ENCODE measurements around the gene AFAP1L1. TPM values are rescaled to one million over a fixed set of nuclear protein-coding genes. Genes with fewer than 3 reads are reported as not detected.

The AFAP1L1 gene
- total and polyA plus RNA-seq, 7 experiments from 2014 or later, result 0.08 to 1.1 (median 0.49) TPM; not detected in 2

- POLR2A ChIA-PET, result interaction anchor here (0.6 to 2.6 kb wide), 7 partner anchors 12 to 1941 kb away, joined by 3 to 7 read pairs (median 4); partner anchors contain the start of gene PCYOX1L
- ATAC-seq, result no peak
- H3K27ac Mint-ChIP-seq, result peak overlapping the region in 8 of 9 donors; percentile 60 to 95 (median 87)
Observed at GRCh38 chr5:149297340-149298025, 25.8 kb downstream of the AFAP1L1 start.

GRCh38 chr5:149298163-149298562 is 26.5 kb downstream of the AFAP1L1 start:
- Mint-ChIP-seq H3K4me1 (peaks cover 4 to 69% (median 57%) of the 10 kb centered on the region in 7 donors), H3K27me3 (peaks cover 0 to 11% (median 0%) of the 10 kb centered on the region in 5 donors), H3K9me3 (no peaks in the 10 kb centered on the region), H3K4me3 (peak overlapping the region in 9 of 10 donors; percentile 15 to 84 (median 71)), H3K27ac (peak overlapping the region in 8 of 9 donors; percentile 60 to 95 (median 87)), H3K36me3 (no peaks in the 10 kb centered on the region)
- H3K27ac ChIP-seq (ENCODE audit: low read depth, low read length), result peak overlapping the region; percentile 49
- H3K4me3 ChIP-seq (ENCODE audit: low read length), result no peak overlapping the region
- H3K27me3 ChIP-seq (ENCODE audit: control insufficient read depth in 2 of 2, insufficient read depth in 2 of 2, low read length in 2 of 2), result no peaks in the 10 kb centered on the region
- H3K9me3 ChIP-seq (ENCODE audit: control insufficient read depth in 2 of 3, low read length in 3 of 3), result no peaks in the 10 kb centered on the region
- H3K36me3 ChIP-seq (ENCODE audit: control insufficient read depth in 2 of 3, insufficient read depth in 3 of 3, low read length in 3 of 3), result no peaks in the 10 kb centered on the region
- H3K4me1 ChIP-seq (ENCODE audit: control insufficient read depth in 2 of 2, insufficient read depth in 2 of 2, low read length in 2 of 2), result peaks cover 0 to 56% of the 10 kb centered on the region in 2 donors
- intact Hi-C loops (cut with micrococcal nuclease), result loop anchor here in 1 of 2 donors (1.0 to 2.0 kb wide), 2 partner anchors 26 to 47 kb away; partner anchors contain the start of gene GRPEL2
- peak in 6 of 9 donors; percentile 45 to 70 (median 54) for DNase-seq
- ChIA-PET CTCF (interaction anchor here (1.0 to 2.0 kb wide), 4 partner anchors 34 to 264 kb away, joined by 3 to 10 read pairs (median 7); no protein-coding TSS in a partner anchor), POLR2A (interaction anchor here (0.7 to 2.6 kb wide), 7 partner anchors 10 to 70 kb away, joined by 3 to 7 read pairs (median 4); partner anchors contain the start of gene PCYOX1L)
- ATAC-seq, result peak; percentile 64

More at GRCh38 chr5:149297340-149298025, 25.8 kb downstream of the AFAP1L1 start:
- H3K4me1 ChIP-seq (ENCODE audit: control insufficient read depth in 2 of 2, insufficient read depth in 2 of 2, low read length in 2 of 2), result peaks cover 0 to 56% of the 10 kb centered on the region in 2 donors
- no peaks in the 10 kb centered on the region for H3K36me3 ChIP-seq (ENCODE audit: control insufficient read depth in 2 of 3, insufficient read depth in 3 of 3, low read length in 3 of 3)
- Mint-ChIP-seq H3K4me1 (peaks cover 4 to 72% (median 57%) of the 10 kb centered on the region in 7 donors), H3K27me3 (peaks cover 0 to 11% (median 0%) of the 10 kb centered on the region in 5 donors), H3K9me3 (no peaks in the 10 kb centered on the region), H3K4me3 (peak overlapping the region in 8 of 10 donors; percentile 25 to 84 (median 74)), H3K36me3 (no peaks in the 10 kb centered on the region)
- H3K4me3 ChIP-seq (ENCODE audit: low read length), result no peak overlapping the region
- H3K9me3 ChIP-seq (ENCODE audit: control insufficient read depth in 2 of 3, low read length in 3 of 3), result no peaks in the 10 kb centered on the region
- H3K27ac ChIP-seq (ENCODE audit: low read depth, low read length), result peak overlapping the region; percentile 49
- CTCF ChIA-PET, result interaction anchor here (1.0 to 2.0 kb wide), 4 partner anchors 33 to 265 kb away, joined by 3 to 10 read pairs (median 7); no protein-coding TSS in a partner anchor
- intact Hi-C loops (cut with micrococcal nuclease), result loop anchor here in 1 of 2 donors (1.0 to 2.0 kb wide), 2 partner anchors 25 to 47 kb away; partner anchors contain the start of gene GRPEL2
- H3K27me3 ChIP-seq (ENCODE audit: control insufficient read depth in 2 of 2, insufficient read depth in 2 of 2, low read length in 2 of 2), result no peaks in the 10 kb centered on the region
- DNase-seq, result no peak

- Histone ChIP-seq H3K27ac (ENCODE audit: low read depth, low read length) (no peak overlapping the region), H3K4me1 (ENCODE audit: control insufficient read depth in 2 of 2, insufficient read depth in 2 of 2, low read length in 2 of 2) (peaks cover 0 to 56% of the 10 kb centered on the region in 2 donors), H3K36me3 (ENCODE audit: control insufficient read depth in 2 of 3, insufficient read depth in 3 of 3, low read length in 3 of 3) (no peaks in the 10 kb centered on the region), H3K4me3 (ENCODE audit: low read length) (no peak overlapping the region), H3K27me3 (ENCODE audit: control insufficient read depth in 2 of 2, insufficient read depth in 2 of 2, low read length in 2 of 2) (no peaks in the 10 kb centered on the region), H3K9me3 (ENCODE audit: control insufficient read depth in 2 of 3, low read length in 3 of 3) (no peaks in the 10 kb centered on the region)
- peaks cover 4 to 67% (median 57%) of the 10 kb centered on the region in 7 donors for H3K4me1 Mint-ChIP-seq
- H3K36me3 Mint-ChIP-seq, result no peaks in the 10 kb centered on the region
- peaks cover 0 to 11% (median 0%) of the 10 kb centered on the region in 5 donors for H3K27me3 Mint-ChIP-seq
- no peaks in the 10 kb centered on the region for H3K9me3 Mint-ChIP-seq
- CTCF ChIA-PET, result interaction anchor here (0.9 to 2.0 kb wide), 6 partner anchors 10 to 184 kb away, joined by 4 to 10 read pairs (median 6); no protein-coding TSS in a partner anchor
- DNase-seq (no peak), ATAC-seq (no peak)
- peak overlapping the region in 9 of 10 donors; percentile 23 to 84 (median 71) for H3K4me3 Mint-ChIP-seq
- peak overlapping the region in 8 of 9 donors; percentile 60 to 95 (median 84) for H3K27ac Mint-ChIP-seq
- intact Hi-C loops (cut with micrococcal nuclease), result loop anchor here in 1 of 2 donors (1.0 to 2.0 kb wide), 2 partner anchors 27 to 46 kb away; partner anchors contain the start of gene GRPEL2
- POLR2A ChIA-PET, result interaction anchor here (1.0 to 2.6 kb wide), 6 partner anchors 10 to 69 kb away, joined by 3 to 7 read pairs (median 4); partner anchors contain the start of gene PCYOX1L
Observed at GRCh38 chr5:149298842-149299404, 27.3 kb downstream of the AFAP1L1 start.

GRCh38 chr5:149299451-149300054 is 27.9 kb downstream of the AFAP1L1 start:
- H3K9me3 ChIP-seq (ENCODE audit: control insufficient read depth in 2 of 3, low read length in 3 of 3), result no peaks in the 10 kb centered on the region
- POLR2A ChIA-PET, result interaction anchor here (1.9 to 2.6 kb wide), 2 partner anchors 59 to 68 kb away, joined by 6 to 7 read pairs; partner anchors contain the start of gene PCYOX1L
- DNase-seq, result no peak
- no peaks in the 10 kb centered on the region for H3K27me3 ChIP-seq (ENCODE audit: control insufficient read depth in 2 of 2, insufficient read depth in 2 of 2, low read length in 2 of 2)
- no peak overlapping the region for H3K27ac ChIP-seq (ENCODE audit: low read depth, low read length)
- Mint-ChIP-seq H3K27me3 (peaks cover 0 to 12% (median 0%) of the 10 kb centered on the region in 5 donors), H3K4me1 (peaks cover 4 to 60% (median 53%) of the 10 kb centered on the region in 7 donors), H3K36me3 (no peaks in the 10 kb centered on the region), H3K27ac (peak overlapping the region in 8 of 9 donors; percentile 29 to 95 (median 84)), H3K4me3 (peak overlapping the region in 7 of 10 donors; percentile 38 to 82 (median 68)), H3K9me3 (no peaks in the 10 kb centered on the region)
- peak; percentile 14 for ATAC-seq
- H3K36me3 ChIP-seq (ENCODE audit: control insufficient read depth in 2 of 3, insufficient read depth in 3 of 3, low read length in 3 of 3), result no peaks in the 10 kb centered on the region
- H3K4me1 ChIP-seq (ENCODE audit: control insufficient read depth in 2 of 2, insufficient read depth in 2 of 2, low read length in 2 of 2), result peaks cover 0 to 53% of the 10 kb centered on the region in 2 donors
- CTCF ChIA-PET, result interaction anchor here (0.9 to 2.0 kb wide), 5 partner anchors 9 to 185 kb away, joined by 4 to 10 read pairs (median 5); no protein-coding TSS in a partner anchor
- intact Hi-C loops (cut with micrococcal nuclease), result loop anchor here in 1 of 2 donors (2.0 kb wide), 1 partner anchor 45 kb away; the partner anchor contains the start of gene GRPEL2
- H3K4me3 ChIP-seq (ENCODE audit: low read length), result no peak overlapping the region

- POLR2A ChIA-PET, result no interaction called here
- peak overlapping the region in 1 of 10 donors; percentile 39 for H3K4me3 Mint-ChIP-seq
- DNase-seq, result no peak
Observed at GRCh38 chr5:149300441-149300840, 28.8 kb downstream of the AFAP1L1 start.

More at GRCh38 chr5:149300441-149300840, 28.8 kb downstream of the AFAP1L1 start:
- peaks cover 0 to 7% (median 0%) of the 10 kb centered on the region in 5 donors for H3K27me3 Mint-ChIP-seq
- H3K27ac Mint-ChIP-seq, result peak overlapping the region in 1 of 9 donors; percentile 43
- ATAC-seq, result no peak
- no peaks in the 10 kb centered on the region for H3K36me3 ChIP-seq (ENCODE audit: control insufficient read depth in 2 of 3, insufficient read depth in 3 of 3, low read length in 3 of 3)
- H3K4me1 ChIP-seq (ENCODE audit: control insufficient read depth in 2 of 2, insufficient read depth in 2 of 2, low read length in 2 of 2), result peaks cover 0 to 44% of the 10 kb centered on the region in 2 donors
- no peaks in the 10 kb centered on the region for H3K36me3 Mint-ChIP-seq
- H3K4me3 ChIP-seq (ENCODE audit: low read length), result no peak overlapping the region
- H3K9me3 ChIP-seq (ENCODE audit: control insufficient read depth in 2 of 3, low read length in 3 of 3), result no peaks in the 10 kb centered on the region
- intact Hi-C loops (cut with micrococcal nuclease), result no loop called here
- H3K27me3 ChIP-seq (ENCODE audit: control insufficient read depth in 2 of 2, insufficient read depth in 2 of 2, low read length in 2 of 2), result no peaks in the 10 kb centered on the region
- CTCF ChIA-PET, result interaction anchor here (0.6 to 1.7 kb wide), 3 partner anchors 16 to 25 kb away, joined by 3 to 4 read pairs (median 3); no protein-coding TSS in a partner anchor
- H3K4me1 Mint-ChIP-seq, result peaks cover 4 to 51% (median 44%) of the 10 kb centered on the region in 7 donors
- no peaks in the 10 kb centered on the region for H3K9me3 Mint-ChIP-seq
- no peak overlapping the region for H3K27ac ChIP-seq (ENCODE audit: low read depth, low read length)

All from naive thymus-derived CD4-positive, alpha-beta T cell (primary cell).